NCI-H128 (cell line): ENCODE results near the gene NLGN1.
"Not testable (repeated sequence)": the region's sequence is repeated elsewhere in the genome, so short reads cannot be mapped to it uniquely, and the experiment has no call there.

Source experiments
- DNase-seq: peaks from one replicate; lab custom pipeline; 2025; ENCODE audit not compliant: unreplicated experiment; lab: John Stamatoyannopoulos, UW

The NLGN1 gene

GRCh38 chr3:173397161-173398110 is at the start of gene NLGN1:
Gene NLGN1, plus strand, starts transcription at chr3:173397744.
- peak; percentile 77 for DNase-seq

- no peak for DNase-seq
Measured at GRCh38 chr3:173351886-173352285, 45.7 kb upstream of the NLGN1 start.

GRCh38 chr3:173353137-173353536 is 44.4 kb upstream of the NLGN1 start:
- not testable (repeated sequence) for DNase-seq

GRCh38 chr3:173354124-173354523 is 43.4 kb upstream of the NLGN1 start:
- no peak for DNase-seq

GRCh38 chr3:173371848-173372487 is 25.6 kb upstream of the NLGN1 start:
- peak; percentile 21 for DNase-seq

- no peak for DNase-seq
Measured at GRCh38 chr3:173380681-173381080, 16.9 kb upstream of the NLGN1 start.

- not testable (repeated sequence) for DNase-seq
Measured at GRCh38 chr3:173381936-173382335, 15.6 kb upstream of the NLGN1 start.

- DNase-seq = peak; percentile 51
Measured at GRCh38 chr3:173395073-173395411, 2.5 kb upstream of the NLGN1 start.

- peak; percentile 88 for DNase-seq
Measured at GRCh38 chr3:173395412-173396181, 1.9 kb upstream of the NLGN1 start.

- DNase-seq = peak; percentile 18
Measured at GRCh38 chr3:173396191-173397041, 1.1 kb upstream of the NLGN1 start.

- DNase-seq = no peak
Measured at GRCh38 chr3:173398111-173398479, 551 bp downstream of the NLGN1 start.

- DNase-seq = no peak
Measured at GRCh38 chr3:173399044-173399443, 1.5 kb downstream of the NLGN1 start.

GRCh38 chr3:173401369-173401768 is 3.8 kb downstream of the NLGN1 start:
- no peak for DNase-seq

GRCh38 chr3:173402656-173403055 is 5.1 kb downstream of the NLGN1 start:
- DNase-seq = no peak

GRCh38 chr3:173403376-173403775 is 5.8 kb downstream of the NLGN1 start:
- no peak for DNase-seq

- no peak for DNase-seq
Measured at GRCh38 chr3:173404156-173404555, 6.6 kb downstream of the NLGN1 start.

- DNase-seq = no peak
Measured at GRCh38 chr3:173410436-173410835, 12.9 kb downstream of the NLGN1 start.

- DNase-seq = peak; percentile 35
Measured at GRCh38 chr3:173410849-173411248, 13.3 kb downstream of the NLGN1 start.

- DNase-seq = no peak
Measured at GRCh38 chr3:173411375-173411973, 13.9 kb downstream of the NLGN1 start.

GRCh38 chr3:173416070-173416469 is 18.5 kb downstream of the NLGN1 start:
- no peak for DNase-seq
